Tibial nerve (tissue), 4 donors: ENCODE measurements around the gene GNAQ. TPM values are rescaled to one million over a fixed set of nuclear protein-coding genes. Genes with fewer than 3 reads are reported as not detected.
"Not testable (repeated sequence)": the region's sequence is repeated elsewhere in the genome, so short reads cannot be mapped to it uniquely, and the experiment has no call there.

Experiments
- DNase-seq, 2 donors: peaks; one replicate each; pipeline ENCODE4 v3.0.0-alpha.2; 2019; ENCODE audit warnings: low spot score in 2 of 2
- H3K27ac ChIP-seq, 4 donors: fragments of 200-600 bp; sonication (generic) in 3 of 4; one replicate each; pipeline ENCODE4 v1.5.1; 2017 to 2019; ENCODE audit warnings: mild to moderate bottlenecking in 1 of 4
- H3K27me3 ChIP-seq, 2 donors: fragments of 200-600 bp; sonication (generic) in 1 of 2; one replicate each; pipeline versions ENCODE4 v1.5.1 to v1.6.0; 2017 to 2019
- H3K36me3 ChIP-seq, 3 donors: fragments of 200-600 bp; sonication (generic); one replicate each; pipeline ENCODE4 v1.5.1; 2018 to 2019
- H3K4me1 ChIP-seq, 4 donors: fragments of 200-600 bp; sonication (generic) in 3 of 4; one replicate each; pipeline ENCODE4 v1.5.1; 2017 to 2019
- H3K4me3 ChIP-seq, 4 donors: fragments of 200-600 bp; sonication (generic) in 3 of 4; one replicate each; pipeline ENCODE4 v1.5.1; 2017 to 2019; ENCODE audit warnings: mild to moderate bottlenecking in 1 of 4, moderate library complexity in 1 of 4
- H3K9me3 ChIP-seq, 4 donors: fragments of 200-600 bp; sonication (generic) in 3 of 4; one replicate each; pipeline ENCODE4 v1.5.1; 2017 to 2019
- CTCF ChIP-seq, 5 experiments: fragments of 200-600 bp in 3 of 5; fragments of 450-650 bp in 2 of 5; sonication (generic) in 3 of 5; IDR thresholded peaks; one replicate each; pipeline ENCODE4 v1.5.1; 2016 to 2019; ENCODE audit warnings: antibody characterized with exemption in 5 of 5, mild to moderate bottlenecking in 3 of 5, moderate library complexity in 2 of 5
- EP300 ChIP-seq, 2 donors: sonication (generic); formaldehyde crosslinking; IDR thresholded peaks; one replicate each; pipeline ENCODE4 v1.6.1; 2017; ENCODE audit warnings: antibody characterized with exemption in 2 of 2, mild to moderate bottlenecking in 1 of 2
- POLR2A ChIP-seq, 2 donors: fragments of 450-650 bp; IDR thresholded peaks; one replicate each; pipeline ENCODE4 v1.6.1; 2017; ENCODE audit warnings: antibody characterized with exemption in 2 of 2, mild to moderate bottlenecking in 2 of 2, moderate library complexity in 2 of 2
- WGBS, 2 donors: methylation state at CpG; one replicate each; pipeline ENCODE4 v1.1.5; 2018; 5-methylcytosine and 5-hydroxymethylcytosine counted together
- total RNA-seq, 4 donors: library from RNA; depleted of rRNA; stranded (reverse); fragments of >200 nt; gene quantifications; one replicate each; pipeline ENCODE4 v1.1.0, GENCODE V29; 2016

Gene GNAQ
- total RNA-seq, 4 donors from 2014 or later, result 38.7 to 50.3 (median 41.6) TPM

- H3K4me3 ChIP-seq, result no peak overlapping the region
- H3K27ac ChIP-seq, result no peak overlapping the region
- no peaks in the 10 kb centered on the region for H3K27me3 ChIP-seq
- WGBS, 2 donors, result 87 to 100% methylated on average over 1 of the region's 1 CpG
- peaks cover 0 to 49% (median 0%) of the 10 kb centered on the region in 3 donors for H3K36me3 ChIP-seq
- DNase-seq, result no peak
- H3K9me3 ChIP-seq, result no peaks in the 10 kb centered on the region
- peaks cover 0 to 5% (median 0%) of the 10 kb centered on the region in 4 donors for H3K4me1 ChIP-seq
- no peak for TF ChIP-seq EP300 (IDR thresholded peaks at IDR 0.05)
- TF ChIP-seq POLR2A (IDR thresholded peaks at IDR 0.05), result no peak
- no peak for TF ChIP-seq CTCF (IDR thresholded peaks at IDR 0.05)
These were observed 302.4 kb downstream of the GNAQ start for GRCh38 chr9:77729177-77729576.

- TF ChIP-seq CTCF (IDR thresholded peaks at IDR 0.05), result no peak
- TF ChIP-seq POLR2A (IDR thresholded peaks at IDR 0.05), result no peak
- TF ChIP-seq EP300 (IDR thresholded peaks at IDR 0.05), result no peak
- Histone ChIP-seq H3K4me3 (no peak overlapping the region), H3K27ac (no peak overlapping the region), H3K4me1 (peaks cover 0 to 5% (median 0%) of the 10 kb centered on the region in 4 donors), H3K36me3 (peaks cover 0 to 65% (median 0%) of the 10 kb centered on the region in 3 donors), H3K27me3 (no peaks in the 10 kb centered on the region), H3K9me3 (peaks cover 0 to 3% (median 0%) of the 10 kb centered on the region in 4 donors)
- no peak for DNase-seq
- 97 to 100% methylated on average over 1 of the region's 1 CpG for WGBS, 2 donors
These were observed 304.8 kb downstream of the GNAQ start for GRCh38 chr9:77726814-77727213.

- no peak for DNase-seq
- TF ChIP-seq EP300 (IDR thresholded peaks at IDR 0.05), result no peak
- no peak for TF ChIP-seq CTCF (IDR thresholded peaks at IDR 0.05)
- no peak for TF ChIP-seq POLR2A (IDR thresholded peaks at IDR 0.05)
These were observed 305.3 kb downstream of the GNAQ start for GRCh38 chr9:77726289-77726688.

GRCh38 chr9:77725820-77726219 is 305.8 kb downstream of the GNAQ start:
- Histone ChIP-seq H3K4me3 (no peak overlapping the region), H3K4me1 (peaks cover 0 to under 1% (median 0%) of the 10 kb centered on the region in 4 donors), H3K27ac (no peak overlapping the region), H3K36me3 (peaks cover 0 to 71% (median 0%) of the 10 kb centered on the region in 3 donors), H3K27me3 (no peaks in the 10 kb centered on the region), H3K9me3 (peaks cover 0 to 3% (median 0%) of the 10 kb centered on the region in 4 donors)
- 86% methylated on average over 6 of the region's 6 CpGs for WGBS, 2 donors
- TF ChIP-seq POLR2A (IDR thresholded peaks at IDR 0.05) (no peak), CTCF (IDR thresholded peaks at IDR 0.05) (no peak), EP300 (IDR thresholded peaks at IDR 0.05) (no peak)
- no peak for DNase-seq

More at GRCh38 chr9:77726289-77726688, 305.3 kb downstream of the GNAQ start:
- H3K36me3 ChIP-seq, result peaks cover 0 to 68% (median 0%) of the 10 kb centered on the region in 3 donors
- H3K4me1 ChIP-seq, result peaks cover 0 to 5% (median 0%) of the 10 kb centered on the region in 4 donors
- no peak overlapping the region for H3K27ac ChIP-seq
- peaks cover 0 to 3% (median 0%) of the 10 kb centered on the region in 4 donors for H3K9me3 ChIP-seq
- H3K4me3 ChIP-seq, result no peak overlapping the region
- no peaks in the 10 kb centered on the region for H3K27me3 ChIP-seq

- no peak for DNase-seq
- H3K9me3 ChIP-seq, result peaks cover 0 to 3% (median 0%) of the 10 kb centered on the region in 4 donors
- TF ChIP-seq CTCF (IDR thresholded peaks at IDR 0.05), result no peak
- TF ChIP-seq POLR2A (IDR thresholded peaks at IDR 0.05), result no peak
- TF ChIP-seq EP300 (IDR thresholded peaks at IDR 0.05), result no peak
- no peak overlapping the region for H3K4me3 ChIP-seq
- no peaks in the 10 kb centered on the region for H3K27me3 ChIP-seq
- H3K36me3 ChIP-seq, result peaks cover 0 to 70% (median 0%) of the 10 kb centered on the region in 3 donors
- H3K27ac ChIP-seq, result no peak overlapping the region
- no peaks in the 10 kb centered on the region for H3K4me1 ChIP-seq
- WGBS, 2 donors, result 39 to 42% methylated on average over 2 of the region's 2 CpGs
These were observed 306.4 kb downstream of the GNAQ start for GRCh38 chr9:77725046-77725694.

- not testable (repeated sequence) for H3K27ac ChIP-seq
These were observed 310.5 kb downstream of the GNAQ start for GRCh38 chr9:77721156-77721555.

More at GRCh38 chr9:77721156-77721555, 310.5 kb downstream of the GNAQ start:
- H3K4me3 ChIP-seq, H3K9me3 ChIP-seq, DNase-seq, H3K27me3 ChIP-seq: not testable (repeated sequence)
- peaks cover 0 to 37% (median 0%) of the 10 kb centered on the region in 3 donors for H3K36me3 ChIP-seq
- H3K4me1 ChIP-seq, result peaks cover 0 to 14% (median 0%) of the 10 kb centered on the region in 4 donors
- WGBS, 2 donors, result 91 to 95% methylated on average over 11 of the region's 11 CpGs
